OCI-LY3 (cell line): Measurements from ENCODE around the gene XPOT.
"Not testable (repeated sequence)": the region's sequence is repeated elsewhere in the genome, so short reads cannot be mapped to it uniquely, and the experiment has no call there.

ENCODE experiments used
- H2AFZ ChIP-seq: fragments of 200-600, 300-600 bp; shearing (Covaris generic); 2 replicates; pipeline ENCODE4 v1.6.0; 2014; ENCODE audit warnings: antibody characterized with exemption, low read depth, low read length
- H3K27ac ChIP-seq: fragments of 200-600, 300-600 bp; sonication (generic); 2 replicates; pipeline ENCODE4 v1.5.1; 2014; ENCODE audit warnings: mild to moderate bottlenecking, low read length, moderate library complexity, mixed read lengths
- H3K27me3 ChIP-seq: fragments of 200-600, 300-600 bp; sonication (generic); 2 replicates; pipeline ENCODE4 v1.6.1; 2014; ENCODE audit warnings: low read depth, low read length, mixed read lengths
- H3K36me3 ChIP-seq: fragments of 200-600, 300-600 bp; sonication (generic); replicated peaks from 2 replicates; pipeline ENCODE3; 2014; ENCODE audit warnings: low read depth, low read length, mixed read lengths
- H3K4me1 ChIP-seq: fragments of 300-600, 200-600 bp; sonication (generic); 2 replicates; pipeline ENCODE4 v1.6.1; 2014; ENCODE audit warnings: low read length, mixed read lengths
- H3K4me2 ChIP-seq: fragments of 200-600, 300-600 bp; sonication (generic); 2 replicates; pipeline ENCODE4 v1.6.1; 2014; ENCODE audit warnings: low read length, mixed read lengths
- H3K4me3 ChIP-seq: fragments of 300-600, 200-600 bp; sonication (generic); 2 replicates; pipeline ENCODE4 v1.5.1; 2014; ENCODE audit warnings: antibody characterized with exemption, mild to moderate bottlenecking, low read length, moderate library complexity
- H3K79me2 ChIP-seq: fragments of 300-600, 200-600 bp; shearing (Covaris generic); 2 replicates; pipeline ENCODE4 v1.6.1; 2014; ENCODE audit warnings: mild to moderate bottlenecking, low read length, mixed read lengths
- H3K9ac ChIP-seq: fragments of 300-600, 200-600 bp; shearing (Covaris generic); 2 replicates; pipeline ENCODE4 v1.6.0; 2014; ENCODE audit warnings: mild to moderate bottlenecking, low read length, moderate library complexity
- H3K9me3 ChIP-seq: fragments of 200-600, 300-600 bp; shearing (Covaris generic); 2 replicates; pipeline ENCODE4 v1.6.1; 2014; ENCODE audit warnings: low read length, mixed read lengths; ENCODE audit not compliant: insufficient read depth
- H4K20me1 ChIP-seq: fragments of 200-600, 300-600 bp; sonication (generic); 2 replicates; pipeline ENCODE4 v1.6.1; 2016; ENCODE audit warnings: low read length, mixed read lengths; ENCODE audit not compliant: insufficient read depth
- EZH2phosphoT487 ChIP-seq: fragments of 200-600 bp; shearing (Covaris generic); IDR thresholded peaks from 2 replicates; pipeline ENCODE4 v1.6.1; 2018; ENCODE audit warnings: antibody characterized with exemption, mixed run types, low read depth
- TF ChIP-seq, protein P1 (sequence below): fragments of 200-600, 300-600 bp; sonication (generic); IDR thresholded peaks from 2 replicates; pipeline ENCODE4 v1.5.1; 2014; ENCODE audit warnings: antibody characterized with exemption, low read length, low read depth

XPOT gene, protein sequence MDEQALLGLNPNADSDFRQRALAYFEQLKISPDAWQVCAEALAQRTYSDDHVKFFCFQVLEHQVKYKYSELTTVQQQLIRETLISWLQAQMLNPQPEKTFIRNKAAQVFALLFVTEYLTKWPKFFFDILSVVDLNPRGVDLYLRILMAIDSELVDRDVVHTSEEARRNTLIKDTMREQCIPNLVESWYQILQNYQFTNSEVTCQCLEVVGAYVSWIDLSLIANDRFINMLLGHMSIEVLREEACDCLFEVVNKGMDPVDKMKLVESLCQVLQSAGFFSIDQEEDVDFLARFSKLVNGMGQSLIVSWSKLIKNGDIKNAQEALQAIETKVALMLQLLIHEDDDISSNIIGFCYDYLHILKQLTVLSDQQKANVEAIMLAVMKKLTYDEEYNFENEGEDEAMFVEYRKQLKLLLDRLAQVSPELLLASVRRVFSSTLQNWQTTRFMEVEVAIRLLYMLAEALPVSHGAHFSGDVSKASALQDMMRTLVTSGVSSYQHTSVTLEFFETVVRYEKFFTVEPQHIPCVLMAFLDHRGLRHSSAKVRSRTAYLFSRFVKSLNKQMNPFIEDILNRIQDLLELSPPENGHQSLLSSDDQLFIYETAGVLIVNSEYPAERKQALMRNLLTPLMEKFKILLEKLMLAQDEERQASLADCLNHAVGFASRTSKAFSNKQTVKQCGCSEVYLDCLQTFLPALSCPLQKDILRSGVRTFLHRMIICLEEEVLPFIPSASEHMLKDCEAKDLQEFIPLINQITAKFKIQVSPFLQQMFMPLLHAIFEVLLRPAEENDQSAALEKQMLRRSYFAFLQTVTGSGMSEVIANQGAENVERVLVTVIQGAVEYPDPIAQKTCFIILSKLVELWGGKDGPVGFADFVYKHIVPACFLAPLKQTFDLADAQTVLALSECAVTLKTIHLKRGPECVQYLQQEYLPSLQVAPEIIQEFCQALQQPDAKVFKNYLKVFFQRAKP

DNA sequence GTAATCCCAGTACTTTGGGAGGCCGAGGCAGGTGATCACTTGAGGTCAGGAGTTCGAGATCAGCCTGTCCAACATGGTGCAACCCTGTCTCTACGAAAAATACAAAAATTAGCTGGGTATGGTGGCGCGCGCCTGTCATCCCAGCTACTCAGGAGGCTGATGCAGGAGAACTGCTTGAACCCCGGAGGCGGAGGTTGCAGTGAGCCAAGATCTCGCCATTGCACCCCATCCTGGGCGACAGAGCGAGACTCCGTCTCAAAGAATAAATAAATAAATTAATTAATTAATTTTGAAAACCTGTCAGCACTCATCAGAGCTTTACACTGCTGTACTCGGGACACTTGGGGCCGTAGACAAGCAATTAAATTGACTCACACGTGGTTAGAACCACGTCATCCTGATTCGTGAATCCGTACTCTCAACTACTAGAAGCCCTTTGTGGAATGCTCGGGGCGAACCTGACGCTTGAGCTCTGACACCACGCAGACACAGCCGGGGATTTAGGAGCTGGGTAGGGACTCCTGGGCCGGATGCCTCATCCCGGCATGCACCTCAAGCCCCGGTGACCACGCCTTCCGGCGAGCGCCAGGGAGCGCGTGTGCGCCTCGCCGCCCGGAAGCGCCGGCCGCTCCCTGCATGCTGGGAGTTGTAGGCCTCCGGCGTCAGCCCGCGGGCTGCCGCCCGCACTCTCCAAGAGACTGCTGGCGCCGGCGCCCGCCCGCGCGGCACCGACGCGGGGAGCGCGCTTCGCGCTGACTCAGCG, at the start of gene XPOT:
Gene XPOT (plus strand): TSS at position 686 of the 763 bp plus-strand sequence. CDS start 5,644 bp downstream, outside the sequence.
- Histone ChIP-seq H3K4me1 (0 out of 2 replicates have a peak, but pooled peaks cover 5% of the 10 kb centered on the region), H3K27ac (peak within 1 kb of the TSS; percentile 91), H4K20me1 (no peaks in the 10 kb centered on the region), H3K79me2 (peaks cover 46% of the 10 kb centered on the region), H3K4me3 (peak within 1 kb of the TSS; percentile 98), H3K9ac (peak within 1 kb of the TSS; percentile 99), H3K36me3 (peaks cover 4% of the 10 kb centered on the region), H3K27me3 (no peaks in the 10 kb centered on the region), H3K9me3 (no peaks in the 10 kb centered on the region), H3K4me2 (peak within 1 kb of the TSS; percentile 73), H2AFZ (peak within 1 kb of the TSS; percentile 85)
- no peak for TF ChIP-seq EZH2phosphoT487
- TF ChIP-seq, protein P1, sequence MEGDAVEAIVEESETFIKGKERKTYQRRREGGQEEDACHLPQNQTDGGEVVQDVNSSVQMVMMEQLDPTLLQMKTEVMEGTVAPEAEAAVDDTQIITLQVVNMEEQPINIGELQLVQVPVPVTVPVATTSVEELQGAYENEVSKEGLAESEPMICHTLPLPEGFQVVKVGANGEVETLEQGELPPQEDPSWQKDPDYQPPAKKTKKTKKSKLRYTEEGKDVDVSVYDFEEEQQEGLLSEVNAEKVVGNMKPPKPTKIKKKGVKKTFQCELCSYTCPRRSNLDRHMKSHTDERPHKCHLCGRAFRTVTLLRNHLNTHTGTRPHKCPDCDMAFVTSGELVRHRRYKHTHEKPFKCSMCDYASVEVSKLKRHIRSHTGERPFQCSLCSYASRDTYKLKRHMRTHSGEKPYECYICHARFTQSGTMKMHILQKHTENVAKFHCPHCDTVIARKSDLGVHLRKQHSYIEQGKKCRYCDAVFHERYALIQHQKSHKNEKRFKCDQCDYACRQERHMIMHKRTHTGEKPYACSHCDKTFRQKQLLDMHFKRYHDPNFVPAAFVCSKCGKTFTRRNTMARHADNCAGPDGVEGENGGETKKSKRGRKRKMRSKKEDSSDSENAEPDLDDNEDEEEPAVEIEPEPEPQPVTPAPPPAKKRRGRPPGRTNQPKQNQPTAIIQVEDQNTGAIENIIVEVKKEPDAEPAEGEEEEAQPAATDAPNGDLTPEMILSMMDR, result no peak

DNA sequence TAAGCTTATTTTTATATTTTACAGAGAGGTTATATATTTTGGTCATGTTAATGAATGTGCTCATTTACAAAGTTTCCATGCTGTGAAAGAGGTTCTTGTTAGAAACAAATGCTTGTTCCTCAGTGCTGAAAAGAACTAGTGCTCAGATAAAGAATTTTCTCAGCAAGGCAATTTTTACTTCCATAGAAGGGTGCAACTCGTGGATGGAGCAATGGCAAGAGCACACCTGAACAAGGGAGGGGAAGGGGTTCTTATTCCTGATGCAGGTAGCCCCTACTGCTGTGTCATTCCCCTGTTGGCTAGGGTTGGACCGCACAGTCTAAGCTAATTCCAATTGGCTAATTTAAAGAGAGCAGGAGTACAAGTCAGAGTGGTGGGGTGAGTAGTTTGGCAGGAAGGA, 48.0 kb upstream of the XPOT start:
- not testable (repeated sequence) for H3K27ac ChIP-seq, H3K27me3 ChIP-seq, H3K4me2 ChIP-seq, H3K9ac ChIP-seq, H4K20me1 ChIP-seq, H2AFZ ChIP-seq, H3K36me3 ChIP-seq, H3K4me1 ChIP-seq, H3K4me3 ChIP-seq, H3K79me2 ChIP-seq
- H3K9me3 ChIP-seq, result peaks cover 15% of the 10 kb centered on the region

DNA sequence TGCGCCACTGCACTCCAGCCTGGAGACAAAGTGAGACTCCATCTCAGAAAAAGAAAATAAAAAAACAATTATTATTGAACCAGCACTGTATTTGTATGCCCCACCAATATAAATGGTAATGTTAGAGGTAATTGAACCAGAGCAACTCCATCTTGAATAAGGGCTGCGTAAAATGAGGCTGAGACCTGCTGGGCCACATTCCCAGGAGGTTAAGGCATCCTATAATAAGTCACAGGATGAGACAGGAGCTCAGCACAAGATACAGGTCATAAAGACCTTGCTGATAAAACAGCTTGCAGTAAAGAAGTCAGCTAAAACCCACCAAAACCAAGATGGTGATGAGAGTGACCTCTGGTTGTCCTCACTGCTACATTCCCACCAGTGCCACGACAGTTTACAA, 43.0 kb upstream of the XPOT start:
- not testable (repeated sequence) for H3K79me2 ChIP-seq, H3K4me3 ChIP-seq, H3K9ac ChIP-seq, H3K4me2 ChIP-seq, H3K4me1 ChIP-seq, H3K27me3 ChIP-seq, H2AFZ ChIP-seq, H3K27ac ChIP-seq, H3K36me3 ChIP-seq, H4K20me1 ChIP-seq
- H3K9me3 ChIP-seq, result peaks cover 11% of the 10 kb centered on the region

DNA sequence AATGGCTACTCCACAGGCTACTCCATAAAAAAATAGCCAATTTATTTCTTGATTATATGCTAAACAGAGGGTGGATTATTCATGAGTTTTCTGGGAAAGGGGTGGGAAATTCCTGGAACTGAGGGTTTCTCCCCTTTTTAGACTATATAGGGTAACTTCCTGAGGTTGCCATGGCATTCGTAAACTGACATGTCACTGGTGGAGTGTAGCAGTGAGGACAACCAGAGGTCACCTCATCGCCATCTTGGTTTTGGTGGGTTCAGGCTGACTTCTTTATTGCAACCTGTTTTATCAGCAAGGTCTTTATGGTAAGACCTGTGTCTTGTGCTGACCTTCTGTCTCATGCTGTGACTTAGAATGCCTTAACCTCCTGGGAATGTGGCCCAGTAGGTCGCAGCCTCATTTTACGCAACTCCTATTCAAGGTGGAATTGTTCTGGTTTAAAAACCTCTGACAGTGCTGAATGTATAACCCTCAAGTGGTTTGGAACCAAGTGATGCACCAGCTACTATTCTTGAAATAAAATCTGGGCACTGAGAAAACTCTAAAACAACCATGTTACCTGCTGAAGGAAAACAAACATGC, 41.4 kb upstream of the XPOT start:
- H4K20me1 ChIP-seq, result no peaks in the 10 kb centered on the region
- TF ChIP-seq EZH2phosphoT487, result no peak
- TF ChIP-seq, protein P1, result no peak
- no peak overlapping the region for H3K9ac ChIP-seq
- no peak overlapping the region for H3K4me3 ChIP-seq
- no peak overlapping the region for H3K4me2 ChIP-seq
- H3K36me3 ChIP-seq, result no peaks in the 10 kb centered on the region
- H3K27me3 ChIP-seq, result no peaks in the 10 kb centered on the region
- H3K27ac ChIP-seq, result no peak overlapping the region
- H3K79me2 ChIP-seq, result no peaks in the 10 kb centered on the region
- no peaks in the 10 kb centered on the region for H3K9me3 ChIP-seq
- peaks cover 3% of the 10 kb centered on the region for H3K4me1 ChIP-seq
- no peak overlapping the region for H2AFZ ChIP-seq
